GM10266 (cell line): ENCODE results near the gene SPATS2.

Source experiments
- DNase-seq: peaks from one replicate; pipeline ENCODE4 v3.0.0; 2012; ENCODE audit errors: extremely low spot score
- CTCF ChIP-seq: IDR thresholded peaks from 2 replicates; pipeline ENCODE4 v1.5.1; 2012; ENCODE audit warnings: mild to moderate bottlenecking, low read depth; ENCODE audit not compliant: control insufficient read depth, insufficient read depth; ENCODE audit errors: missing control alignments

SPATS2 gene

GRCh38 chr12:49562831-49563230 is 195.6 kb downstream of the SPATS2 start:
- no peak for DNase-seq
- TF ChIP-seq CTCF, result no peak

GRCh38 chr12:49563951-49564685 is 196.9 kb downstream of the SPATS2 start:
- TF ChIP-seq CTCF, result no peak
- no peak for DNase-seq

- DNase-seq, result no peak
- no peak for TF ChIP-seq CTCF
Observed at GRCh38 chr12:49564686-49565405, 197.6 kb downstream of the SPATS2 start.

- DNase-seq, result no peak
- no peak for TF ChIP-seq CTCF
Observed at GRCh38 chr12:49565406-49566265, 198.4 kb downstream of the SPATS2 start.

- DNase-seq, result no peak
Observed at GRCh38 chr12:49566361-49566760, 199.1 kb downstream of the SPATS2 start.

GRCh38 chr12:49567302-49567610 is 200.0 kb downstream of the SPATS2 start:
- TF ChIP-seq CTCF, result no peak
- no peak for DNase-seq

More at GRCh38 chr12:49566361-49566760, 199.1 kb downstream of the SPATS2 start:
- TF ChIP-seq CTCF, result no peak
